Liver (tissue), 9 donors: Measurements from ENCODE around the gene LIMA1. TPM values are rescaled to one million over a fixed set of nuclear protein-coding genes. Genes with fewer than 3 reads are reported as not detected.

ENCODE experiments used
- DNase-seq: peaks from one replicate; pipeline ENCODE4 v3.0.0-alpha.2; 2017; ENCODE audit warnings: low spot score
- H3K27ac ChIP-seq, 2 donors: one replicate each; pipeline ENCODE4 v1.7.0; 2013; ENCODE audit warnings: inconsistent platforms in 2 of 2, low read length in 2 of 2, control low read depth in 1 of 2, low read depth in 1 of 2, mild to moderate bottlenecking in 1 of 2
- H3K27me3 ChIP-seq, 4 donors: one replicate each; pipeline versions ENCODE4 v1.6.1 to v1.7.0; 2013; ENCODE audit warnings: low read length in 3 of 4, inconsistent platforms in 1 of 4, mild to moderate bottlenecking in 1 of 4, moderate library complexity in 1 of 4; ENCODE audit not compliant: control insufficient read depth in 4 of 4, insufficient read depth in 4 of 4
- H3K36me3 ChIP-seq, 4 donors: one replicate each; pipeline versions ENCODE4 v1.6.1 to v1.7.0; 2013; ENCODE audit warnings: low read length in 3 of 4, mild to moderate bottlenecking in 3 of 4, low read depth in 1 of 4, moderate library complexity in 1 of 4; ENCODE audit not compliant: control insufficient read depth in 4 of 4, insufficient read depth in 3 of 4
- H3K4me1 ChIP-seq, 4 donors: one replicate each; pipeline versions ENCODE4 v1.6.1 to v1.7.0; 2013; ENCODE audit warnings: low read length in 3 of 4, mild to moderate bottlenecking in 3 of 4, moderate library complexity in 1 of 4; ENCODE audit not compliant: control insufficient read depth in 4 of 4, insufficient read depth in 4 of 4
- H3K4me3 ChIP-seq, 3 donors: one replicate each; pipeline versions ENCODE4 v1.6.1 to v1.7.0; 2013; ENCODE audit warnings: low read length in 3 of 3, control low read depth in 1 of 3, low read depth in 1 of 3, mild to moderate bottlenecking in 1 of 3
- H3K9ac ChIP-seq, 2 donors: one replicate each; pipeline ENCODE4 v1.7.0; 2013; ENCODE audit warnings: low read length in 2 of 2, mild to moderate bottlenecking in 2 of 2, moderate library complexity in 2 of 2, control low read depth in 1 of 2, low read depth in 1 of 2
- H3K9me3 ChIP-seq, 4 donors: one replicate each; pipeline versions ENCODE4 v1.6.1 to v1.7.0; 2013; ENCODE audit warnings: low read length in 3 of 4; ENCODE audit not compliant: control insufficient read depth in 4 of 4
- EGR1 ChIP-seq, 2 donors: IDR thresholded peaks; 2 replicates each; pipeline ENCODE4 v1.6.1; 2016 to 2018; ENCODE audit warnings: antibody characterized with exemption in 2 of 2, low read depth in 2 of 2
- FOXA1 ChIP-seq: IDR thresholded peaks from 2 replicates; pipeline ENCODE4 v1.6.1; 2016; ENCODE audit warnings: antibody characterized with exemption
- FOXA2 ChIP-seq: IDR thresholded peaks from 2 replicates; pipeline ENCODE4 v1.6.1; 2016; ENCODE audit warnings: antibody characterized with exemption
- GABPA ChIP-seq, 2 donors: IDR thresholded peaks in 1 of 2; conservative IDR thresholded peaks in 1 of 2; 2 replicates each; pipeline ENCODE4 v1.6.1; 2016; ENCODE audit warnings: antibody characterized with exemption in 2 of 2, mild to moderate bottlenecking in 1 of 2, moderate library complexity in 1 of 2
- HNF4A ChIP-seq, 2 donors: conservative IDR thresholded peaks; 2 replicates each; pipeline ENCODE4 v1.6.1; 2016; ENCODE audit warnings: antibody characterized with exemption in 2 of 2, mild to moderate bottlenecking in 2 of 2
- HNF4G ChIP-seq: IDR thresholded peaks from 2 replicates; pipeline ENCODE4 v1.6.1; 2016; ENCODE audit warnings: antibody characterized with exemption
- JUND ChIP-seq, 2 donors: IDR thresholded peaks; 2 replicates each; pipeline ENCODE4 v1.6.1; 2016; ENCODE audit warnings: antibody characterized with exemption in 2 of 2
- MAX ChIP-seq: IDR thresholded peaks from 2 replicates; pipeline ENCODE4 v1.6.1; 2016; ENCODE audit warnings: antibody characterized with exemption
- NR2F2 ChIP-seq: IDR thresholded peaks from 2 replicates; pipeline ENCODE4 v1.6.1; 2016; ENCODE audit warnings: antibody characterized with exemption
- RAD21 ChIP-seq, 2 donors: IDR thresholded peaks; 2 replicates each; pipeline ENCODE4 v1.6.1; 2016; ENCODE audit warnings: antibody characterized with exemption in 2 of 2, mild to moderate bottlenecking in 2 of 2
- REST ChIP-seq: IDR thresholded peaks from 2 replicates; pipeline ENCODE4 v1.6.1; 2016; ENCODE audit warnings: antibody characterized with exemption, mild to moderate bottlenecking
- RXRA ChIP-seq, 2 donors: IDR thresholded peaks; 2 replicates each; pipeline ENCODE4 v1.6.1; 2017 to 2018; ENCODE audit warnings: antibody characterized with exemption in 2 of 2, mild to moderate bottlenecking in 1 of 2
- SP1 ChIP-seq: IDR thresholded peaks from 2 replicates; pipeline ENCODE4 v1.6.1; 2018; ENCODE audit warnings: antibody characterized with exemption, mild to moderate bottlenecking
- TAF1 ChIP-seq: conservative IDR thresholded peaks from 2 replicates; pipeline ENCODE4 v1.6.1; 2016; ENCODE audit warnings: antibody characterized with exemption, mild to moderate bottlenecking
- YY1 ChIP-seq: IDR thresholded peaks from 2 replicates; pipeline ENCODE4 v1.6.1; 2016; ENCODE audit warnings: antibody characterized with exemption, mild to moderate bottlenecking
- WGBS: extraction: QIAGEN DNeasy Blood & Tissue Kit; methylation state at CpG from one replicate; pipeline ENCODE4 v1.1.7; 2013; 5-methylcytosine and 5-hydroxymethylcytosine counted together
- polyA plus RNA-seq, 2 donors: library from polyadenylated mRNA; stranded (reverse) in 1 of 2; unstranded in 1 of 2; fragments of 200-250 nt in 1 of 2; fragments of >200 nt in 1 of 2; fragmentation: Nextera tagmentation in 1 of 2; extraction: Ambion mirVana in 1 of 2; gene quantifications; one replicate each; pipeline versions ENCODE4 v1.2.1 to v1.2.3, GENCODE V29; 2013 to 2015
- total RNA-seq, 2 donors: library from RNA; depleted of rRNA; stranded (reverse); fragments of >200 nt; gene quantifications; one replicate each; pipeline ENCODE4 v1.2.3, GENCODE V29; 2014
- TF ChIP-seq, protein P1 (sequence below): IDR thresholded peaks from 2 replicates; pipeline ENCODE4 v1.6.1; 2016; ENCODE audit warnings: antibody characterized with exemption
- TF ChIP-seq, protein P2 (sequence below): IDR thresholded peaks from 2 replicates; pipeline ENCODE4 v1.6.1; 2016; ENCODE audit warnings: antibody characterized with exemption
- TF ChIP-seq, protein P3 (sequence below): fragments of 150-350 bp; IDR thresholded peaks from 2 replicates; pipeline ENCODE4 v1.5.1; 2017; ENCODE audit warnings: improper control_type of control experiment, low read depth, low read length; ENCODE audit not compliant: missing input control
- donor health status: healthy.
- donor health status: healthy.
- donor health status: healthy.
- donor health status: healthy.
- donor health status: healthy.

Gene LIMA1
- total and polyA plus RNA-seq, 4 donors: 8.1 to 17.5 (median 13.5) TPM

- Histone ChIP-seq H3K9me3 (no peaks in the 10 kb centered on the region), H3K4me3 (no peak overlapping the region), H3K27me3 (no peaks in the 10 kb centered on the region), H3K36me3 (no peaks in the 10 kb centered on the region), H3K27ac (no peak overlapping the region), H3K4me1 (peaks cover 7 to 8% (median 8%) of the 10 kb centered on the region in 4 donors), H3K9ac (no peak overlapping the region)
- DNase-seq: no peak
- TF ChIP-seq, protein P1, sequence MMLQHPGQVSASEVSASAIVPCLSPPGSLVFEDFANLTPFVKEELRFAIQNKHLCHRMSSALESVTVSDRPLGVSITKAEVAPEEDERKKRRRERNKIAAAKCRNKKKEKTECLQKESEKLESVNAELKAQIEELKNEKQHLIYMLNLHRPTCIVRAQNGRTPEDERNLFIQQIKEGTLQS: no peak
- TF ChIP-seq FOXA2 (no peak), YY1 (no peak), GABPA (IDR thresholded peaks at IDR 0.05 in 1 of 2, conservative IDR thresholded peaks at IDR 0.05 in 1 of 2) (no peak), EGR1 (IDR thresholded peaks at IDR 0.05; ENCODE audit: low read depth in 2 of 2) (no peak), JUND (IDR thresholded peaks at IDR 0.05) (no peak), HNF4A (conservative IDR thresholded peaks at IDR 0.05) (no peak), RAD21 (IDR thresholded peaks at IDR 0.05) (no peak), TAF1 (no peak), REST (no peak), MAX (no peak), SP1 (no peak), NR2F2 (no peak), HNF4G (no peak), FOXA1 (no peak), RXRA (IDR thresholded peaks at IDR 0.05) (no peak)
- TF ChIP-seq, protein P2, sequence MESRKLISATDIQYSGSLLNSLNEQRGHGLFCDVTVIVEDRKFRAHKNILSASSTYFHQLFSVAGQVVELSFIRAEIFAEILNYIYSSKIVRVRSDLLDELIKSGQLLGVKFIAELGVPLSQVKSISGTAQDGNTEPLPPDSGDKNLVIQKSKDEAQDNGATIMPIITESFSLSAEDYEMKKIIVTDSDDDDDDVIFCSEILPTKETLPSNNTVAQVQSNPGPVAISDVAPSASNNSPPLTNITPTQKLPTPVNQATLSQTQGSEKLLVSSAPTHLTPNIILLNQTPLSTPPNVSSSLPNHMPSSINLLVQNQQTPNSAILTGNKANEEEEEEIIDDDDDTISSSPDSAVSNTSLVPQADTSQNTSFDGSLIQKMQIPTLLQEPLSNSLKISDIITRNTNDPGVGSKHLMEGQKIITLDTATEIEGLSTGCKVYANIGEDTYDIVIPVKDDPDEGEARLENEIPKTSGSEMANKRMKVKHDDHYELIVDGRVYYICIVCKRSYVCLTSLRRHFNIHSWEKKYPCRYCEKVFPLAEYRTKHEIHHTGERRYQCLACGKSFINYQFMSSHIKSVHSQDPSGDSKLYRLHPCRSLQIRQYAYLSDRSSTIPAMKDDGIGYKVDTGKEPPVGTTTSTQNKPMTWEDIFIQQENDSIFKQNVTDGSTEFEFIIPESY: no peak
- TF ChIP-seq, protein P3, sequence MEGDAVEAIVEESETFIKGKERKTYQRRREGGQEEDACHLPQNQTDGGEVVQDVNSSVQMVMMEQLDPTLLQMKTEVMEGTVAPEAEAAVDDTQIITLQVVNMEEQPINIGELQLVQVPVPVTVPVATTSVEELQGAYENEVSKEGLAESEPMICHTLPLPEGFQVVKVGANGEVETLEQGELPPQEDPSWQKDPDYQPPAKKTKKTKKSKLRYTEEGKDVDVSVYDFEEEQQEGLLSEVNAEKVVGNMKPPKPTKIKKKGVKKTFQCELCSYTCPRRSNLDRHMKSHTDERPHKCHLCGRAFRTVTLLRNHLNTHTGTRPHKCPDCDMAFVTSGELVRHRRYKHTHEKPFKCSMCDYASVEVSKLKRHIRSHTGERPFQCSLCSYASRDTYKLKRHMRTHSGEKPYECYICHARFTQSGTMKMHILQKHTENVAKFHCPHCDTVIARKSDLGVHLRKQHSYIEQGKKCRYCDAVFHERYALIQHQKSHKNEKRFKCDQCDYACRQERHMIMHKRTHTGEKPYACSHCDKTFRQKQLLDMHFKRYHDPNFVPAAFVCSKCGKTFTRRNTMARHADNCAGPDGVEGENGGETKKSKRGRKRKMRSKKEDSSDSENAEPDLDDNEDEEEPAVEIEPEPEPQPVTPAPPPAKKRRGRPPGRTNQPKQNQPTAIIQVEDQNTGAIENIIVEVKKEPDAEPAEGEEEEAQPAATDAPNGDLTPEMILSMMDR: no peak
- WGBS: 98% methylated on average over 2 of the region's 2 CpGs
These were observed 26.6 kb downstream of the LIMA1 start for GRCh38 chr12:50256761-50257160.
